GM21528 (cell line): ENCODE data around the gene CADM1.

Experiments
- ATAC-seq: cut with Tn5 transposase; IDR thresholded peaks from one replicate; pipeline ENCODE4 v1.9.1; 2021; ENCODE audit warnings: mild to moderate bottlenecking, moderate library complexity; ENCODE audit not compliant: unreplicated experiment, low FRiP score

The CADM1 gene

GRCh38 chr11:115504276-115505158 lies at the start of gene CADM1:
Gene CADM1 (minus strand): TSS chr11:115504415.
- no peak for ATAC-seq

- no peak for ATAC-seq
Measured at GRCh38 chr11:115552773-115553438, 48.7 kb upstream of the CADM1 start.

GRCh38 chr11:115552151-115552772 lies 48.0 kb upstream of the CADM1 start:
- ATAC-seq, result no peak

DNA sequence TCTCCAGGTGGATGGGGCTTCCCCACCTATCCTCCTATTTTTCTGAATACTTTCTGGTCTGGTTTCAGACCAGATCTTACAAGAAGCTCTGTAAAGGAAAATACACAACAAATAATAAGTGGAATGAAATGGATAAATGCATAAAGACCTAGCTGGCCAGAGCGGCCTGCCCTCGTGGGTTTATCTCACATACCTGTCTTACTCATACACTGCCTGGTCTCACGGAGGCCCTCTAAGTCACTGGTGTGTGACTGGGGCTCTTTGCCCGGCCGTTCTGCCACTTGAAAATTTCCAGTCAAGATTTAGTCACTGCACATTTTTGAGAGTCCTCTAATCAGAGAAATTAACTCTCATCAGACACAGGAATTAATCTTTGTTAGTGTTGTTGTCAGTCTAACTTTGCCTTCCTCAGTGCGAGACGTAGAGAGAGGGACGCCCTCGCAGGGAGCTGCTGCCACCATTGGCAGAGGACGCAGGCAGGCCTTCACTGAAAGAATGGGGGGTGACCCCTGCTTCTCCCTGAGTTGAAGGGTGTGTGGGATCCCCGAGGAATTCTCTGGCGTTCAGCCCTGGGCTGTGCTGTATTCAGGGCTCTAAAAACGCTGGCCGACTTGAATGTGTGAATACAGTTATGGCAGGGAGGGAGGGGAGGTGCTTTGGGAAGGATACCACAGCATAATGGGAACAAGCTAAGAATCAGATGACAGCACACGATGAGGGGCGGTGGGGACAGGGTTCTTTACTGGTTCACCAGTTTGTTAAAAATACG lies 46.3 kb upstream of the CADM1 start:
- no peak for ATAC-seq

DNA sequence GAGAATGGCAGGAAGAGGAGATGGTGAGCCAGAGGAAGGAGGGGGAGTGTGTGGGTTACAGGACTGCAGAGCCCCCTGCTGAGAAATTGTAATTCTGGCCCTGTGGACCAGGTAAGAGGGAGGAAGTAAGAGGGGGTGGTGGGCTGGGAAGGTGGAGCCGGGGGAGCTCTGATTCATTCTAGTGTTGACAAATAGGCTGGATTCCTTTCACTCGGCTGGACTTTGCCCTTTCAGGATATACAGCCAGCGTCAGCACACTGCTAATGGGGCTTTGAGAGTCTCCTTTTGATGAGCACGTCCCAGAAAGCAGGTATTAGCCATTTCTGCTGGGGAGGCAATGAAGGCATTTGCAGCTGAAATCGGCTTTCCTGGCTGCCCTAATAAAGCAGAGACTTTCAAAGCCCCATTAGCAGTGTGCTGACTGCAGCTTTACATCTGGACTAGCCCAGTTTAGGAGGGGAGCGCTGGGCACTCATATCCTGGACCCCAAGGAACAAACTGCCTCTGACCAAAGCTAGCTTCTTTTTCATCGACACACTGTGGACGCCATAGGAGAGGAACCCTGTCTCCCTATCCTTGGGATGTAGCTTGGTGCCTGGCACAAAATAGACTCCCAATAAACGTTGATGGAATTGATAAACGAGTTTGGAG lies 44.8 kb upstream of the CADM1 start:
- no peak for ATAC-seq

DNA sequence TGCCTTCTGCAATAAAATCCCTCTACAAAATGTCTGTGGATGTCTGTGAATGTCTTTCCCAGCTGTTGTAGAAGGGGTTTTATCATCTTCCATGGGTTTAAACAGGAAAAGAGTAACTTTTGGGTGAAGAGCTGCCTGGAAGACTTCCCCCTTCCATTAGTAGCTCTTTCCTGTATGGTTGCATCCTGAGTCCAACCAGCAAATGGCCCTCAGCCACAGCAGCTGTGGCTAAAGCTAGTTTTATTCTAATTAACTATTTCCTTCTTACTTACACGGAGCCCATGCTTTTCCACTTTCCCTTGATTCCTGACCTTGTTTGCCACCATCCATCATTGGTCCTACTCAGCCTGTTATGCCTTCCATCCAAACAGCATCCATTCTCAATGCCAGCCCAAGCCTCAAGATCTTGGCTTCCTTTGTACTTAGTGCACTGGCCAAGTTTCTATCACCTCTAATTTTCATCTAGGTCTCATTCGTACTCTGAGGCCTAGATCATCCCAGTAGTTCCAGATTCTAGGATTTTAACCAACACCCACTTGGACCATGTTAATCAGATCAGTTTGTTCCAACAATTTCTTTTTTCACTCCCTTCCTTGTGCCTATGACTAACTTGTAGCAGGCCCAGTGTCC lies 41.5 kb upstream of the CADM1 start:
- ATAC-seq, result no peak

DNA sequence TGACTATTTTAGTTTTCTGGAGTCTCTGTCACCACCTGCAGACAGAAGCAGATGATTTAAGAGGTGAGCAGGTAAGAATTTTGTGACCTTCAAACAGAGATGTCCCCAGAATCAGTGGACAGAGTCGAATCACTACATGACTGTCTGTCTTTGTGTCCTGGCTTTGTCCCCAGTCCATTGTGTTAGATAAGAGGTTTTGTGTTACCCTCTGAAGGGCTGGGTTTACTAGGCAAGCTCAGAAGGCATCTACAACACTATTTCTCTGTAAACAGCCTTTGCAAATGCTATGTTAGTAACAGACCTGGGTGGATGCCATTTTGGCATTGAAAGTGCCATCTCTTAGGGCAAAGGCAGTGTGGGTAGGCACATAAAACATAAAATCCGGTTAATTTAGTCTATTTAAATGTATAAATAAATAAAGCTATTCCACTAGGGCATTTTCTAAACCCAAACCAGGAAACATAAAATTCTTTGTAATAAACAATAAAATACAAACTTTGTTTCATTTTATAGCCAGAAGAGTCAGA lies 40.3 kb upstream of the CADM1 start:
- no peak for ATAC-seq

- ATAC-seq, result no peak
Measured at GRCh38 chr11:115541518-115541917, 37.3 kb upstream of the CADM1 start.

DNA sequence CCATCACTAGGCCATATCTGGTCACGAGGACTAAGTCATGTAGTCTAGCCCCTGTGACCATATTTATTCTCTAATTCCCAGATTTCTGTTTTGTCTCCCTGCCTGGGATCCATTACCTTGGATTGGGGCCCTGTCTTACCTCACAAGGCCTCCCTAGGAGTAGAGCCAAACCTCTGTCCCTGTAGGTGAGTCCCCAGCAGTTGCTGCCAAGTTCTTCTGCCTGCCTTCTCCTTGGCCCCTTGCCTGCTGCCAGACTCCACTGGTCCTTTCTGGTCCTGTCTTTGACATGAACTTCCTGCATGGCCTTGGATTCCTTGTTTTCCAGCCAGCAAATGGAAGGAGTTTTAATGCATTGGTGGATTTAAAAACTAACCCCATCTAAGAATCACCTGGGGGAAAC lies 35.6 kb upstream of the CADM1 start:
- ATAC-seq, result no peak

- no peak for ATAC-seq
Measured at GRCh38 chr11:115535781-115536180, 31.6 kb upstream of the CADM1 start.

GRCh38 chr11:115530752-115531151 lies 26.5 kb upstream of the CADM1 start:
- ATAC-seq, result no peak

GRCh38 chr11:115528225-115528624 lies 24.0 kb upstream of the CADM1 start:
- no peak for ATAC-seq

- ATAC-seq, result no peak
Measured at GRCh38 chr11:115527534-115528125, 23.4 kb upstream of the CADM1 start.

DNA sequence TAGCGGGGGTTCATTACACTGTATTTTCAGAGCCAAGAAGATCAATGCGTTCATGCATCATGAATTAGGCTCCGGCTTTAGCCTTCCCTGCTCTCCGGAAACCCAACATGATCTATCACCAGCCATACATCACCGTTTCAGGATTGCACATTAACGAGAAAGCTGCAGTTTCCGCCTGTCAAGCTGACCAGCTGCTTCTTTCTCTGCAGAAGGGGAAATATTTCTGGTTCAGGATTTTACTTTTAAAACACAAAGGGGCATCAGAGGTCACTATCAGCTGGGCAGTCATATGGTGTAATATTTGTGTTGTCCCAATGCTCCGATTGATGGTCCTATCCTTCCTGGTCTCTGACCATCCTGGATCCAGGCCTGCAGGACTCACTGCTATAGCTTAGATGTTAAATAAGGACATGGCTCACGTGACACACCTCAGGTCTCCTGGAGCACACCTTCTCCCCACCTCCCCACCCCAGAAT lies 21.4 kb upstream of the CADM1 start:
- no peak for ATAC-seq

DNA sequence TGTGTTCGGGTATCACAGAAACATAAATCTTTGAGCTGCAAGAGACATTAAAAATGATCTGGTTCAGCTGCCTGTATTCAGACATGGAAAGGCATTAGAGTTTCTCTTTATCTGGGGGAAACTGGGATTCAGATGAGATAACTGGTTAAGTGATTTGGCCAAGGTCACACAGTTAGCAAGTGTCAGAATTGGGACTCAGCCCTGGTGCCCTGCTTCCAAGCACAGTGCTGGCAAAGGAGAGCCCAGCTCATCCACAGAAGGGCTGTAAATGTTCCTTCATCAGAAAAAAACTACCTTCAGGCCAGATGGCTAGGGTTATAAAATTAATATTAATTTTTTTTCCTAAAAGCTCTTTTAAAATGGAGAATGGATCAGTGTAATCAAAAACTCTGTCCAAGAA lies 20.4 kb upstream of the CADM1 start:
- ATAC-seq, result no peak

- ATAC-seq, result no peak
Measured at GRCh38 chr11:115523727-115524399, 19.6 kb upstream of the CADM1 start.

GRCh38 chr11:115522302-115522701 lies 18.1 kb upstream of the CADM1 start:
- no peak for ATAC-seq

DNA sequence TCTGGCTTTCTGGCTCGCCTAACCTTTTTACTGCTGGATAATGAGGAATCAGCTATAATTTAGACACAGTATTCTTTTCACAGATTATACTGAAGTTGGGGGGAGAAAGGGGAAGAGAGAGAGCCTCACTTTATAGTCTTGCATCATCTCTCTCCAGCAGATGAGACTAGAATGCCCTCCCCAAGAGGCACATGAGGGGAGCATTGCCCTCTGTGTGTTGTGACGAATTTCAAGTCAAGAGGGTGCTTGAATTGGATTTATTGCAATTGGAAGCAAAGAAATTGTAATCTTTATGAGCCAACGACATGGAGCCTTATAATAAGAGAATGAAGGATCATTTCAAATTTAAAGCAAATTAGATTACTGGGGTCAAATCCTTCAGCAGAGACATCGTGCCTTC lies 17.6 kb upstream of the CADM1 start:
- ATAC-seq, result no peak
